Cardiac fibroblast (primary cell): ENCODE data around the gene IMPDH1.

Experiments
- DNase-seq, 2 donors: peaks; one replicate each; pipeline versions ENCODE4 v3.0.0 to v3.0.0-alpha.2; 2010; ENCODE audit warnings: low read depth in 2 of 2
- H3K4me3 ChIP-seq, 2 donors: replicated peaks in 1 of 2; 1 replicate in 1 of 2; 2 replicates in 1 of 2; pipeline ENCODE4 v1.5.1; 2011; ENCODE audit warnings: low read depth in 2 of 2, low read length in 2 of 2, mild to moderate bottlenecking in 2 of 2, moderate library complexity in 1 of 2
- CTCF ChIP-seq: IDR thresholded peaks from one replicate; pipeline ENCODE4 v1.5.1; 2011; ENCODE audit warnings: low read depth, mild to moderate bottlenecking, low read length, inconsistent platforms

IMPDH1 gene

GRCh38 chr7:128380483-128381106, 29.2 kb downstream of the IMPDH1 start:
- TF ChIP-seq CTCF, result no peak
- no peak for DNase-seq
- H3K4me3 ChIP-seq, result no peak overlapping the region

- no peak for DNase-seq
- no peak for TF ChIP-seq CTCF
- no peak overlapping the region for H3K4me3 ChIP-seq
Observed at GRCh38 chr7:128379900-128380479, 29.8 kb downstream of the IMPDH1 start.

- no peak for TF ChIP-seq CTCF
- no peak for DNase-seq
- H3K4me3 ChIP-seq, result no peak overlapping the region
Observed at GRCh38 chr7:128378637-128379036, 31.1 kb downstream of the IMPDH1 start.

- DNase-seq, result no peak
- no peak overlapping the region for H3K4me3 ChIP-seq
- no peak for TF ChIP-seq CTCF
Observed at GRCh38 chr7:128376077-128376476, 33.7 kb downstream of the IMPDH1 start.

- H3K4me3 ChIP-seq, result no peak overlapping the region
- DNase-seq, result no peak
- TF ChIP-seq CTCF, result no peak
Observed at GRCh38 chr7:128374041-128374440, 35.7 kb downstream of the IMPDH1 start.

GRCh38 chr7:128373606-128374005, 36.2 kb downstream of the IMPDH1 start:
- H3K4me3 ChIP-seq, result no peak overlapping the region
- TF ChIP-seq CTCF, result no peak
- no peak for DNase-seq

- no peak for DNase-seq
- TF ChIP-seq CTCF, result no peak
Observed at GRCh38 chr7:128370491-128370890, 39.3 kb downstream of the IMPDH1 start.

More at GRCh38 chr7:128370491-128370890, 39.3 kb downstream of the IMPDH1 start:
- no peak overlapping the region for H3K4me3 ChIP-seq
